Neutrophil (primary cell): ENCODE results near the gene FAM219A.
"Not testable (repeated sequence)": the region's sequence is repeated elsewhere in the genome, so short reads cannot be mapped to it uniquely, and the experiment has no call there.

Source experiments
- H3K27ac ChIP-seq: fragments of 200-600 bp; sonication (generic); 2 replicates; pipeline ENCODE4 v1.5.1; 2016; ENCODE audit warnings: mild to moderate bottlenecking, moderate library complexity
- H3K27me3 ChIP-seq: fragments of 200-600 bp; sonication (generic); 2 replicates; pipeline ENCODE4 v1.6.0; 2016; ENCODE audit warnings: mild to moderate bottlenecking
- H3K36me3 ChIP-seq: fragments of 200-600 bp; sonication (generic); 2 replicates; pipeline ENCODE4 v1.5.1; 2017
- H3K4me1 ChIP-seq, 2 experiments: fragments of 200-600 bp in 1 of 2; sonication (generic) in 1 of 2; 1 replicate in 1 of 2; 2 replicates in 1 of 2; pipeline versions ENCODE4 v1.5.1 to v1.6.1; 2013 to 2016; ENCODE audit warnings: low read depth in 1 of 2, low read length in 1 of 2, mild to moderate bottlenecking in 1 of 2, moderate library complexity in 1 of 2; ENCODE audit not compliant: control insufficient read depth in 1 of 2, insufficient read depth in 1 of 2
- H3K4me3 ChIP-seq, 2 experiments: fragments of 200-600 bp in 1 of 2; sonication (generic) in 1 of 2; 1 replicate in 1 of 2; 2 replicates in 1 of 2; pipeline ENCODE4 v1.5.1; 2013 to 2016; ENCODE audit warnings: low read depth in 1 of 2, low read length in 1 of 2, mild to moderate bottlenecking in 1 of 2, moderate library complexity in 1 of 2
- H3K9me3 ChIP-seq: fragments of 200-600 bp; sonication (generic); 2 replicates; pipeline ENCODE4 v1.5.1; 2016
- CTCF ChIP-seq: fragments of 200-600 bp; sonication (generic); IDR thresholded peaks from 2 replicates; pipeline ENCODE4 v1.5.1; 2016; ENCODE audit warnings: antibody characterized with exemption

Gene FAM219A

GRCh38 chr9:34370970-34371880 is 87.1 kb downstream of the FAM219A start:
- Histone ChIP-seq H3K27ac (no peak overlapping the region), H3K36me3 (no peaks in the 10 kb centered on the region), H3K9me3 (no peaks in the 10 kb centered on the region), H3K4me1 (peaks cover 3 to 7% of the 10 kb centered on the region in 2 experiments), H3K27me3 (peaks cover 22% of the 10 kb centered on the region), H3K4me3 (peak overlapping the region in 1 of 2 experiments; percentile 32)
- TF ChIP-seq CTCF, result no peak

DNA sequence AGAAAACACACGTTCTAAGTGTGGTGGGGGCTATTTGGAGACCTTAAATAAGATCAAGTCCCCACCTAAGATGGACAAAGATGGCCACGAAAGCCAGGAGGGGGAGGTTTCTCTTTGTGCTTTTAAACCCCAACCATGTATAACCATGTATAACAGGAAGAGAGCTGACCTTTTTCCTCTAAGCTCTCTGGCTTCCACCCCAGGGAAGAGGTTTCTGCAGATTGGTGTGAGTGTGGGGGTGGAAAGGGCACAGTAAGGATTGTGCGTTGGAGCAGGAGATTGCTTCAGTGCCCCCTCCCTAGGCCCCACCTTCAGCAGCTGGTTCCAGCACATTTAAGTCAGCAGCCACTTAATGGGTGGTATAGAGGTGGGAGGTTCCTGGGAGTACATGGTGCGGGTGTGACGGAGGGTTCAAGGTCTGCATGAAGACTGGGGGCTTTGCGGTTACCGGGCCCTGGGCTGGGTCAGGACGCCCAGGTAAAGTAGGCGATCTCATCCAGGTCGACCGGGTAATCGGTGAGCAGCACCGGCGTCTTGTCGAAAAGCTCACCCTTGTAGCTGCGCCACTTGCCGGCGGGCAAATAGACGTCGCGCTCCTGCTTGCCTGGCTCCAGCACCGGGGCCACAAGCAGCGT is 87.9 kb downstream of the FAM219A start:
- Histone ChIP-seq H3K4me3 (peak overlapping the region in 1 of 2 experiments; percentile 32), H3K27ac (no peak overlapping the region), H3K27me3 (peaks cover 14% of the 10 kb centered on the region), H3K36me3 (no peaks in the 10 kb centered on the region), H3K9me3 (no peaks in the 10 kb centered on the region), H3K4me1 (peaks cover 0 to 3% of the 10 kb centered on the region in 2 experiments)
- no peak for TF ChIP-seq CTCF

DNA sequence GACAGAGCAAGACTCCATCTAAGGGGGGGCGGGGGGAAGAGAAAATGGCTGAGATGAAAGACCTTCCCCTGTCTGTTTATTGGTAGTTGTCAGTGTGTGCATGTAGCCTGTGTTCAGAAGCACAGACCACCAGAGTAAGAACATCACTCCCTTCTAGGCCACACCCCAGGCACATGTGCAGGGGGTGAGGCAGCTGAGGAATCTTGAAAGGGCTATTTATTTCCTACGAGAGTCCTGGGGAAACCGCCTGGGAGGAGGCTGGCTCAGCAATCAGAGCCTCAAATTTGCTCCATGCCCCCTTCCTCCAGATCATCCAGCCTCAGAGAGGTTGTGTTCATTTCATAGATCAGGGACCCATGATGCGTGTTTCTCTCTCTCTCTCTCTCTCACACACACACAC is 88.7 kb downstream of the FAM219A start:
- no peaks in the 10 kb centered on the region for H3K9me3 ChIP-seq
- peaks cover 0 to 3% of the 10 kb centered on the region in 2 experiments for H3K4me1 ChIP-seq
- no peak overlapping the region for H3K27ac ChIP-seq
- H3K27me3 ChIP-seq, result peaks cover 7% of the 10 kb centered on the region
- H3K36me3 ChIP-seq, result no peaks in the 10 kb centered on the region
- no peak overlapping the region for H3K4me3 ChIP-seq
- no peak for TF ChIP-seq CTCF

- not testable (repeated sequence) for H3K27ac ChIP-seq, H3K9me3 ChIP-seq, H3K4me1 ChIP-seq, H3K4me3 ChIP-seq, H3K27me3 ChIP-seq, H3K36me3 ChIP-seq
Measured at GRCh38 chr9:34368796-34369195, 89.6 kb downstream of the FAM219A start.

GRCh38 chr9:34367751-34368410 is 90.5 kb downstream of the FAM219A start:
- H3K36me3 ChIP-seq, H3K4me1 ChIP-seq, H3K27ac ChIP-seq, H3K9me3 ChIP-seq, H3K4me3 ChIP-seq: not testable (repeated sequence)
- H3K27me3 ChIP-seq, result peaks cover 17% of the 10 kb centered on the region

- Histone ChIP-seq H3K36me3 (no peaks in the 10 kb centered on the region), H3K27ac (no peak overlapping the region), H3K27me3 (peaks cover 18% of the 10 kb centered on the region), H3K4me1 (peaks cover 0 to 3% of the 10 kb centered on the region in 2 experiments), H3K9me3 (no peaks in the 10 kb centered on the region), H3K4me3 (no peak overlapping the region)
- no peak for TF ChIP-seq CTCF
Measured at GRCh38 chr9:34366365-34366764, 92.0 kb downstream of the FAM219A start.
